Omental fat pad (tissue), 4 donors: Measurements from ENCODE around the gene SSC5D. TPM values are rescaled to one million over a fixed set of nuclear protein-coding genes. Genes with fewer than 3 reads are reported as not detected.
"Not testable (repeated sequence)": the region's sequence is repeated elsewhere in the genome, so short reads cannot be mapped to it uniquely, and the experiment has no call there.

Experiments
- ATAC-seq: fragments of 150-250 bp; one replicate; pipeline ENCODE4 v1.9.1; 2016; ENCODE audit warnings: mild to moderate bottlenecking, moderate library complexity; ENCODE audit not compliant: low FRiP score
- DNase-seq: peaks from one replicate; pipeline ENCODE4 v3.0.0-alpha.2; 2019; ENCODE audit warnings: low spot score
- total RNA-seq, 4 donors: library from RNA; depleted of rRNA; stranded (reverse); fragments of >200 nt; gene quantifications; one replicate each; pipeline ENCODE4 v1.1.0, GENCODE V29; 2016
- TF ChIP-seq, protein P1 (sequence below), 3 donors: fragments of 450-650 bp; IDR thresholded peaks; one replicate each; pipeline ENCODE4 v1.5.1; 2016 to 2017; ENCODE audit warnings: antibody characterized with exemption in 3 of 3, mild to moderate bottlenecking in 3 of 3, moderate library complexity in 2 of 3

SSC5D gene
- total RNA-seq, 4 donors from 2014 or later, result 1.6 to 6.1 (median 3.5) TPM

DNA sequence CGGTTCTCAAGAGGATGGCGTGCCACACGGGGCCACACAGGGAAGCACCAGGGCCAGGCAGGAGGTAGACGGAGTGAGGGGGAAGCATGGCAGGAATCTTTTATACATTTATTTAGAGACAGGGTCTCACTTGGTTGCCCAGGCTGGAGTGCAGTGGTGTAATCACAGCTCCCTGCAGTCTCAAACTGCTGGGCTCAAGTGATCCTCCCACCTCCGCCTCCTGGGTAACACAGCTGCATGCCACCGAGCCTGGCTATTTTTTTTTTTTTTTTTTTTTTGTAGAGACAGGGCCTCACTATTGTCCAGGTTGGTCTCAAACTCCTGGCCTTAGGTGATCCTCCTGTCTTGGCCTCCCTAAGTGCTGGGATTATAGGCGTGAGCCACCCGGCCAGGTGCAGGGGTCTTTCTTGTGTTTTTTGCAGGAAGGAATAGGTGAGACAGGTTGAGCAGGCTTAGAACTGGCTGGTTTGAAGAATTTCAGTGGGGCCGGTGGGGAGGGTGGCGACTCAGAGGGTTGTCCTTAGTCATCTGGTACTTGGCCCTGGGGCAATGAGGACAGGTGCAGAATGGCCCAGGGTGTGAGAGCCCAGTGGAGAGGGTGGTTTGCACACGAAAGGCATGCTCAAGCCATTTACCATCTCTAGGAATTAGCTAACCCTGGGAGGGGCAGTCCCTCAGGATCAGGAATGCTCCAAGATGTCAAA, 7.6 kb downstream of the SSC5D start:
- DNase-seq (no peak), ATAC-seq (no peak)
- TF ChIP-seq, protein P1, sequence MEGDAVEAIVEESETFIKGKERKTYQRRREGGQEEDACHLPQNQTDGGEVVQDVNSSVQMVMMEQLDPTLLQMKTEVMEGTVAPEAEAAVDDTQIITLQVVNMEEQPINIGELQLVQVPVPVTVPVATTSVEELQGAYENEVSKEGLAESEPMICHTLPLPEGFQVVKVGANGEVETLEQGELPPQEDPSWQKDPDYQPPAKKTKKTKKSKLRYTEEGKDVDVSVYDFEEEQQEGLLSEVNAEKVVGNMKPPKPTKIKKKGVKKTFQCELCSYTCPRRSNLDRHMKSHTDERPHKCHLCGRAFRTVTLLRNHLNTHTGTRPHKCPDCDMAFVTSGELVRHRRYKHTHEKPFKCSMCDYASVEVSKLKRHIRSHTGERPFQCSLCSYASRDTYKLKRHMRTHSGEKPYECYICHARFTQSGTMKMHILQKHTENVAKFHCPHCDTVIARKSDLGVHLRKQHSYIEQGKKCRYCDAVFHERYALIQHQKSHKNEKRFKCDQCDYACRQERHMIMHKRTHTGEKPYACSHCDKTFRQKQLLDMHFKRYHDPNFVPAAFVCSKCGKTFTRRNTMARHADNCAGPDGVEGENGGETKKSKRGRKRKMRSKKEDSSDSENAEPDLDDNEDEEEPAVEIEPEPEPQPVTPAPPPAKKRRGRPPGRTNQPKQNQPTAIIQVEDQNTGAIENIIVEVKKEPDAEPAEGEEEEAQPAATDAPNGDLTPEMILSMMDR (IDR thresholded peaks at IDR 0.05), result no peak

DNA sequence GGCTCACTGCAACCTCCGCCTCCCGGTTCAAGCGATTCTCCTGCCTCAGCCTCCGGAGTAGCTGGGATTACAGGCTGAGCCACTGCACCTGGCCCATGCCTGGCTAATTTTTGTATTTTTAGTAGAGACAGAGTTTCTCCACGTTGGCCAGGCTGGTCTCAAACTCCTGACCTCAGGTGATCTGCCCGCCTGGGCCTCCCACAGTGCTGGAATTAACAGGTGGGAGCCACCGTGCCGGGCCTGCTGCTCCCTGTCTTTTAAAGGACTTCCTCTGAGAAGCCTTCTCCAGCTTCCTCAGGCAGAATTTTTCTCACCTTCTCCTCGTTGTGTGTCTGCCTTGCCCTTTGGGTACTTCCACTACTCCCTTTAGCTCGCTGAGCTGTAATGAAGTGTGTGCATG, 8.6 kb downstream of the SSC5D start:
- not testable (repeated sequence) for DNase-seq, ATAC-seq

DNA sequence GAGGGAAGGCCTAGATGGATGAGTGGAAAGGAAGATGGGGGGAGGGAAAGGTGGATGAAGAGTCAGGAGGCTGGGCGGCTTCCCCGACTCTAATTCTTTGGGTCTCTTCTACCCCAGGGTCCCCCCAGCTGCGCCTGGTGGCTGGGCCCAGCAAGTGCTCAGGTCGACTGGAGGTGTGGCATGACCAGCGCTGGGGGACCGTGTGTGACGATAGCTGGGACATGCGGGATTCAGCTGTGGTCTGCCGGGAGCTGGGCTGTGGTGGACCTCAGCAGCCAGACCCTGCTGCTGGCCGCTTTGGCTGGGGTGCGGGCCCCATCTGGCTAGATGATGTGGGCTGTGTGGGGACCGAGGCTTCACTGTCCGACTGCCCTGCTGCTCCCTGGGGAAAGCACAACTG, 9.5 kb downstream of the SSC5D start:
- TF ChIP-seq, protein P1 (IDR thresholded peaks at IDR 0.05), result no peak
- no peak for DNase-seq
- no peak for ATAC-seq

DNA sequence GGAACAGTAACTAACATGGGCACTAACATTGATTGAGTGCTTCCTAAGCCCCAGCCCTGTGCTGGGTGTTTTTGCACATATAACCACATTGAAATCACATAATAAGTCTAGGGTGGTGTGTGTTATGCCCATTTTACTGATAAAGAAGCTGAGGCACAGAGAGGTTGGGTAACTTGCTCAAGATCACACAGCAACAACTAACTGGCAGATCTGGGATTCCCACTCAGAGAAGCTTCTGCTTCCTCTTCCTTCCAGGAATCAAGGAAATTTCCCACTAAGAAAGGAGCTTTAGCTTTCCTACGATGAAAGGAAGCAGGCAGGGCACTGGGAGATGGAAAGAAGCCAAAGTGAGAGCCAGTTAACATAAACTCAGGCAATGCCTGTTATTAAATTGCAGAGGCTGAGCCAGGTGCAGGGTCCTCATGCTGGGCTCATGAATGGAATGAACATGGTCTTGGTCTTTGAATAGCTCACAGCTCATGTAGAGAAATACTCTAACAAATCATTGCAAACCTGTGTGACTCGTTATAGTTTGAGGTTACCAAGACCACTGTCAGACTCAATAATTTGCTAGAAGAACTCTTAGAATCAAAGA, 10.1 kb downstream of the SSC5D start:
- no peak for ATAC-seq
- no peak for DNase-seq
- TF ChIP-seq, protein P1 (IDR thresholded peaks at IDR 0.05), result no peak

DNA sequence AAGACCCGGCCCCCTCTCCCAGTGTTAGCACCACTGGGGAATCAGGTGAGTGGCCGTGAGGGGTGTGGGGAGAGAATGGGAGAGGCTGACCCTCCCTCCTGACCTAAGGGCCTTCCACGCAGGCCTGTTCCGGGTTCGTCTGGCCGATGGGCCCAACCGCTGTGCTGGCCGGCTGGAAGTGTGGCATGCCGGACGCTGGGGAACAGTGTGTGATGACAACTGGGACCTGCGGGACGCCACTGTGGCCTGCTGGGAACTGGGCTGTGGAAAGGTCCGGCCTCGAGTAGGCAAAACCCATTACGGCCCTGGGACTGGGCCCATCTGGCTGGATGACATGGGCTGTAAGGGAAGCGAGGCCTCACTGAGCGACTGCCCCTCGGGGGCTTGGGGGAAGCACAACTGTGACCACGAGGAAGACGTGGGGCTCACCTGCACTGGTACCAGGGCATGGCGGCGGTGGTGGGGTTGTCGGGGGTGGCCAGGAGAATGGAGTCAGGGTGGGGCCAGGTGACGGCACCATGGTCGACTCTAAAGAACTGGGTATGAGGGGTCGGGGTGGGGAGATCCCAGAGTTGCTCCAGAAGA, 12.2 kb downstream of the SSC5D start:
- ATAC-seq (no peak), DNase-seq (no peak)
- TF ChIP-seq, protein P1 (IDR thresholded peaks at IDR 0.05), result no peak

DNA sequence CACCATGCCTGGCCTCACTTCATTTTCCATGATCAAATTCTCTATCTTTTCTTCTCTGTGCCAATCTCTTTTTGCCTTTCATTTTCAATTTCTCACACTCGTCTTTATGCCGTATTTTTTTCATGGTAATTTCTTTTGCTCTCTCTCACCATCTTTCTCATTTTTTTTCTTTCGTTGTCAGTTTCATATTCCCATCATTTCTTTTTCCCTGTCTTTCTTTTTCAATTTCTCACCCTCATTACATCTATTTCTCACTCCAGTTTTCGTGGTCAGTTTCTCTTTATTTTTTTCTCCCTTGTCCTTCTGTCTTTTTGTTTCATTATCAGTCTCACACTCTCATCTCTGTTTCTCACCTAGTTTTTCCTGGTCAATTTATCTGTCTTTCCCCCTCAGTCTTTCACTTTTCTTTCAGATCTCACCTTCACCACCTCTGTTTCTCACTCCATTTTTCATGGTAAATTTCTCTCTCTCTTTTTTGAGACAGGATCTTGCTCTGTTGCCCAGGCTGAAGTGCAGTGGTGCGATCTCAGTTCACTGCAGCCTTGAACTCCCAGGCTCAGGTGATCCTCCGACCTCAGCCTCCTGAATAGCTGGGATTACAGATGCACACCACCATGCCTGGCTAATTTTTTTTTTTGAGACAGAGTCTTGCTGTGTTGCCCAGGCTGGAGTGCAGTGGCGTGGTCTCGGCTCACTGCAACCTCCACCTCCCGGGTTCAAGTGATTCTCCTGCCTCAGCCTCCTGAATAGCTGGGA, 14.1 kb downstream of the SSC5D start:
- ATAC-seq (no peak), DNase-seq (no peak)
- TF ChIP-seq, protein P1 (IDR thresholded peaks at IDR 0.05), result no peak

DNA sequence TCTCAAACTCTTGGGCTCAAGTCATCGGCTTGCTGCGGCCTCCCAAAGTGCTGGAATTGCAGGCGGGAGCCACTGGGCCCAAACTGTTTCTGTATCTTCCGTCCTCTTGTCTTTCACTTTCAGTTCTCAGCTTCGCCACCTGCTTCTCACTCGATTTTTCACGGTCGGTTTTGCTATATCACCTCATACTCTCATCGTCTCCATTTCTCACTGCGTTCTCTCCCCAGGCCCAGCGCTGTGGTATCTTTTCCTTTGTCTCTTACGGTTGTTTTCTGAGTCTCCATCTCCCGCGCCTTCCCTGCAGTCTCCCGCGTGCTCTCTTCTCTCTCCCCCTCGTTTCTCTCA, 14.9 kb downstream of the SSC5D start:
- ATAC-seq (no peak), DNase-seq (no peak)
- TF ChIP-seq, protein P1 (IDR thresholded peaks at IDR 0.05), result no peak
